GM12872 (cell line): ENCODE data around the gene CLRN1.

Experiments
- TF ChIP-seq, protein P1 (sequence below): IDR thresholded peaks from 3 replicates; pipeline ENCODE4 v1.5.1; 2011; ENCODE audit warnings: low read depth, mild to moderate bottlenecking, low read length, moderate library complexity; ENCODE audit not compliant: insufficient read depth

The CLRN1 gene

DNA sequence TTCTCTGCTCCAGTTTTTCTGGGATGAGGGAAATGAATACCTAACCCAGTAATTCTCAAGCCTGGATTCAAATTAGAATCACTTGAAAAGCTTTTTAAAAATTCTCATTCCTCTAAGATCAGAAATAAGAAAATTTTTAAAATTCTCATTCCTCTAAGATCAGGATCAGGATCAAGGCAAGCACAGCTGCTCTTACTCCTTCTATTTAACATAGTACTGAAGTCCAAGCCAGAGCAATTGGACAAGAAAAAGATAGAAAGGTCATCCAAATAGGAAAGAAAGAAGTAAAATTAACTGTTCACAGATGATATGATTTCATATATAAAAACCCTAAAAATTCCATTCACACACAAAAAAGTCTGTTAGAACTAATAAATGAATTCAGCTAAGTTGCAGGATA is 24.2 kb upstream of the CLRN1 start:
- TF ChIP-seq, protein P1, sequence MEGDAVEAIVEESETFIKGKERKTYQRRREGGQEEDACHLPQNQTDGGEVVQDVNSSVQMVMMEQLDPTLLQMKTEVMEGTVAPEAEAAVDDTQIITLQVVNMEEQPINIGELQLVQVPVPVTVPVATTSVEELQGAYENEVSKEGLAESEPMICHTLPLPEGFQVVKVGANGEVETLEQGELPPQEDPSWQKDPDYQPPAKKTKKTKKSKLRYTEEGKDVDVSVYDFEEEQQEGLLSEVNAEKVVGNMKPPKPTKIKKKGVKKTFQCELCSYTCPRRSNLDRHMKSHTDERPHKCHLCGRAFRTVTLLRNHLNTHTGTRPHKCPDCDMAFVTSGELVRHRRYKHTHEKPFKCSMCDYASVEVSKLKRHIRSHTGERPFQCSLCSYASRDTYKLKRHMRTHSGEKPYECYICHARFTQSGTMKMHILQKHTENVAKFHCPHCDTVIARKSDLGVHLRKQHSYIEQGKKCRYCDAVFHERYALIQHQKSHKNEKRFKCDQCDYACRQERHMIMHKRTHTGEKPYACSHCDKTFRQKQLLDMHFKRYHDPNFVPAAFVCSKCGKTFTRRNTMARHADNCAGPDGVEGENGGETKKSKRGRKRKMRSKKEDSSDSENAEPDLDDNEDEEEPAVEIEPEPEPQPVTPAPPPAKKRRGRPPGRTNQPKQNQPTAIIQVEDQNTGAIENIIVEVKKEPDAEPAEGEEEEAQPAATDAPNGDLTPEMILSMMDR, result no peak

DNA sequence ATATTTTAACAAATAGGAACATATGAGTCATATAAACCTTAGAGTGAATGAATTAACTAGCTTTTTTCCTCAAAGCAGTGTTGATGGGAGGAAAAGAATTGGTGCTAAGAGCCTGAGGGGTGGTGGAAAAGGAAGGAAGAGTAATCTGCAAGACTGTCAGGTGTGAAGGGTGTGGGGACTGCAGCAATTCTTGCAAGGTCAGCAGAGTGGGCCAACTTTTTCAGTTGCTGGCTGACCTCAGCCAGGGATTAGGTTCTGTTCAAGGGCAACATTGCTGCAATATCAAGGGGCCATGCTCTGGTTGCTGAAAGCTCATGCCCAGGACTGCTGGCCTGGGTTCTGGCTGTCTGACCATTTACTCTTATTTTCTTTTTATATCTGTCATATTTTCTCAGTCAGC is 23.0 kb upstream of the CLRN1 start:
- TF ChIP-seq, protein P1, result no peak

DNA sequence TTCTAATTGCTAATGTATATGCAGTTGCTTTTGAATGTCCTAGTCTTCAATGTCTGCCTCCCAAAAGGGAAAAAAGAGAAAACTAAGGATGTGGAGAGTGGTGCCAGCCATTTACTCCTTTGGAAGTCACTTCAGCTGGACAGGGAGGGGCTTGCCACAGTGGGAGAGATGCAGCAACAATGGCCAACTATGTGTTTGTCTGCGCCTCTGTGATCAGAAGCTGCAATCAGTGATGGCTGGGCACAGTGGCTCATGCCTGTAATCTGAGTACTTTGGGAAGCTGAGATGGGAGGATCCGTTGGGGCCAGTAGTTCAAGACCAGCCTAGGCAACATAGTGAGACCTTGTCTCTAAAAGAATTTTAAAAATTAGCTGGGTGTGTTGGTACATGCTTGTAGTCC is 16.7 kb upstream of the CLRN1 start:
- TF ChIP-seq, protein P1, result no peak

DNA sequence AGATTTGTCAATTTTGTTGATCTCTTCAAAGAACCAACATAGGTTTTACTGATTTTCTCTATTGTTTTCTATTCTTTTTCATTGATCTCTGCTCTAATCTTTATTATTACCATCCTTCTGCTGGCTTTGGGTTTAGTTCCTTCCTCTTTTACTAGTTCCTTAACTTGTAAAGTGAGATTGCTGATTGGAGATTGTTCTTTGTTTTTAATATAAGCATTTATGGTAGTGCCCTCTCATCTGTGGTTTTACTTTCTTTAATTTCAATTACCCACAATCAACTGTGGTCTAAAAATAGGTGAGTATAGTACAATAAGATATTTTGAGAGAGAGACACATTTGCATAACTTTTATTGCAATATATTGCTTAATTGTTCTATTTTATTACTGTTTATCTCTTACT is 13.2 kb upstream of the CLRN1 start:
- TF ChIP-seq, protein P1, result no peak

DNA sequence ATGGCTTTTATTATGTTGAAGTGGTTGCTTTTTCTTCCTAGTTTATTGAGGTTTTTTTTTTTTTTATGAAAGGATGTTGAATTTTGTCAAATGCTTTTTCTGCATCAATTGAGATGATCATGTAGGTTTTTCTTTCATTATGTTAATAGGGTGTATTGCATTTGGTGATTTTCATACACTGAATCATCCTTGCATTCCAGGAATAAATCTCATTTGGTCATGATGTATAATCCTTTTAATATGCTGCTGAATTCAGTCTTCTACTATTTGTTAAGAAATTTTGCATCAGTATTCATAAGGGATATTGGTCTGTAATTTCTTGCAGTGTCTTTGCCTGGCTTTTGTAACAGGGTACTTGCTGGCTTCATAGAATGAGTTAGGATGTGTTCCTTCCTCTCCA is 11.5 kb upstream of the CLRN1 start:
- TF ChIP-seq, protein P1, result no peak

DNA sequence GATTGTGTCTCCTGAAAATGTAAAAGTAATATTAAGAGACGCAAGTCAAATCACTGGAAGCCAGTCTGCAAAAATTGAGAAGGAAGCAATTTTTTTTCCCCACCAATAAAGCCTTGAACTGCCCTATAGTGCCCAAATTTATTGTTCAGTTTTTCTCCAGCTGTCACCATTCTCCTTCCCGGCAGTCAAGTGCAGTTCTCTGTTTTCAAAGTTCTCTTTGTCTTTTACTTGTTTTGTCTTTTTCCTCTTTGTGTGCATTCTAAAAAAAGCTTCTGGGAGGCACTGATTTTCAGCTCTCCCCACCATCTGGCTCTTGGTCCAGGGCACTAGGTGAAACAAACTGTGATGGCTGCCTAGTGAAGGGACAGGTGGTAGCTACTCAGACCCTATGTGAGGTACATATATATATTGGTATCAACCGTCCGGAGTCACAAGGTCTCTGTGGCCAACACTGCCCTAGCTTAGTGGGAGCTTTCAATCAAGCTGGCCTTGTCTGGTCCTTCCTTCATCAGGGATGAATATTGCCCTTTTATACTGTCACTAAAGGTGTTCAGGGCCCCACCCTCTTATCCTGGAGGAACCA is 6.1 kb upstream of the CLRN1 start:
- TF ChIP-seq, protein P1, result no peak

DNA sequence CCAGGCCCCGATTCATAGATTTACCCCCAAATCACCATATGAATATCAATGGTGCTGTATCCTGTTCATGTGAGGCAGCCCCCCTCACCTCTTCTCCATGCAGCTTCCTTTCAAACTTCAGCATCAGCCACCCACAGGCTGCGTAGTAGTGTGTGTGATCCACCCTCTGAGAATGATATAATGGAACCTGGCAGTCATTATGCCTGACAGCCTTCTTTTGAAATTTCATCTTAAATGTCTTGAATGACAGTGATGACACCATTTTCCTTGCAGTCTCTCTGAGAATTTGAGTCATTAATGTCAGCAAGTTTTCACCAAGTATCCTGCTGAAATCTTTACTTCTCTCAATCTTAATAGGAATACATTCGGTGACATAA is 3.5 kb upstream of the CLRN1 start:
- TF ChIP-seq, protein P1, result no peak
